Esophagus muscularis mucosa (tissue), 3 donors: ENCODE data around the gene SMLR1.

Experiments used
- POLR2AphosphoS5 ChIP-seq, 2 donors: sonication (generic); formaldehyde crosslinking; IDR thresholded peaks; one replicate each; pipeline ENCODE4 v1.6.1; 2017; ENCODE audit warnings: antibody characterized with exemption in 2 of 2
- TF ChIP-seq, protein P1 (sequence below), 3 experiments: fragments of 200-600 bp in 2 of 3; fragments of 450-650 bp in 1 of 3; sonication (generic) in 2 of 3; IDR thresholded peaks; one replicate each; pipeline ENCODE4 v1.5.1; 2017 to 2019; ENCODE audit warnings: antibody characterized with exemption in 3 of 3, mild to moderate bottlenecking in 2 of 3, moderate library complexity in 1 of 3

DNA sequence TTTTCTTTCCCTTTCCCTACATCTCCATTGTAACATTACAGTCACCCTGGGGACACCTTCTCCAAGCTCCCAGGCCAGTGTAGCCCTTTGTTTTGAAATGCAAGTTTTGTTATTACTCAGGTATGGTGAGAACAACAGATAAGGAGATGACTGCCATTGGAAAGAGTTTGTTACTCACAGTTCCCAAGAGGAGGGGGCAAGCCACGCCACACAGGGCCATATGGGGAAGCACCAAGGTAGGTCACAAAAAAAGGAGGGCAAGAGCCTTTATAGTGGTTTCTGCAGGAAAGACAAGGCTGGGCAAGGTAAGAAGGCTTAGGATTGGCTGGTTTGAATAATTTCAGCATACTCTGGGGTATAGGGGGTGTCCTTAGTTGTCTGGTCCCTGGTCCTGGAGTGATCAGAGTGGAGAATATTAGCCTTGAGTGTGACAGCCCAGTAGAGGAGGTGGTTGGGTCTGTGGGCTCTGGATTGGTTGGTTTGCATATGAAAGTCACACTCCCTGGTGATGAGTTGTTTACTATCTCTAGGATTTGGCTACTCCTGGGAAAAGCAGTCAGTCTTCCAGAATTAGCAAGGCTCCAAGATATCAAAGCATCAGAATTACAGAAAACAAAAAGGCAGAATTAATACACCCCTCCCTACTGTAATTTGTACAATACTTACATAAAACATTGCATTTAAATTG is 33.1 kb upstream of the SMLR1 start:
- TF ChIP-seq, protein P1, sequence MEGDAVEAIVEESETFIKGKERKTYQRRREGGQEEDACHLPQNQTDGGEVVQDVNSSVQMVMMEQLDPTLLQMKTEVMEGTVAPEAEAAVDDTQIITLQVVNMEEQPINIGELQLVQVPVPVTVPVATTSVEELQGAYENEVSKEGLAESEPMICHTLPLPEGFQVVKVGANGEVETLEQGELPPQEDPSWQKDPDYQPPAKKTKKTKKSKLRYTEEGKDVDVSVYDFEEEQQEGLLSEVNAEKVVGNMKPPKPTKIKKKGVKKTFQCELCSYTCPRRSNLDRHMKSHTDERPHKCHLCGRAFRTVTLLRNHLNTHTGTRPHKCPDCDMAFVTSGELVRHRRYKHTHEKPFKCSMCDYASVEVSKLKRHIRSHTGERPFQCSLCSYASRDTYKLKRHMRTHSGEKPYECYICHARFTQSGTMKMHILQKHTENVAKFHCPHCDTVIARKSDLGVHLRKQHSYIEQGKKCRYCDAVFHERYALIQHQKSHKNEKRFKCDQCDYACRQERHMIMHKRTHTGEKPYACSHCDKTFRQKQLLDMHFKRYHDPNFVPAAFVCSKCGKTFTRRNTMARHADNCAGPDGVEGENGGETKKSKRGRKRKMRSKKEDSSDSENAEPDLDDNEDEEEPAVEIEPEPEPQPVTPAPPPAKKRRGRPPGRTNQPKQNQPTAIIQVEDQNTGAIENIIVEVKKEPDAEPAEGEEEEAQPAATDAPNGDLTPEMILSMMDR (IDR thresholded peaks at IDR 0.05): no peak
- TF ChIP-seq POLR2AphosphoS5 (IDR thresholded peaks at IDR 0.05): no peak
